Measurements from ENCODE around the gene FGFBP3. TPM values are rescaled to one million over a fixed set of nuclear protein-coding genes. Genes with fewer than 3 reads are reported as not detected.

The FGFBP3 gene
- total RNA-seq, 1 experiment from 2014 or later, result 1.2 TPM

GRCh38 chr10:91864099-91864498 lies 45.2 kb downstream of the FGFBP3 start:
- RAD21 ChIA-PET (ENCODE audit: low non-redundant PET in 1 of 2, low total read pairs in 2 of 2, uncharacterized antibody in 2 of 2, unreplicated experiment in 2 of 2), result no interaction called here
- Histone ChIP-seq H3K9ac (ENCODE audit: low read length) (no peak overlapping the region), H3K9me3 (ENCODE audit: control insufficient read depth in 1 of 2, insufficient read depth in 1 of 2, low read depth in 1 of 2, low read length in 2 of 2) (no peaks in the 10 kb centered on the region), H3K4me3 (replicated peaks in 1 of 2; ENCODE audit: low read depth in 1 of 2, low read length in 2 of 2) (no peak overlapping the region), H3K36me3 (ENCODE audit: control insufficient read depth in 1 of 2, insufficient read depth in 2 of 2, low read length in 2 of 2) (peaks cover 4 to 19% of the 10 kb centered on the region in 2 experiments; a peak in 3 of 4 replicates), H3K4me1 (ENCODE audit: control insufficient read depth in 1 of 2, insufficient read depth in 2 of 2, low read length in 2 of 2) (no peaks in the 10 kb centered on the region), H3K4me2 (ENCODE audit: low read length) (no peak overlapping the region), H3K27ac (ENCODE audit: low read depth, low read length) (no peak overlapping the region), H2AFZ (ENCODE audit: low read depth, low read length, poor library complexity, severe bottlenecking) (no peak overlapping the region), H3K9me2 (ENCODE audit: insufficient read depth) (no peaks in the 10 kb centered on the region), H3K27me3 (ENCODE audit: insufficient read depth, low read length) (no peaks in the 10 kb centered on the region), H4K20me1 (ENCODE audit: insufficient read depth) (no peaks in the 10 kb centered on the region; the same call in 1 of the 2 replicates), H3K79me2 (ENCODE audit: insufficient read depth, low read length) (no peaks in the 10 kb centered on the region)
- DNase-seq (ENCODE audit: low read depth, low spot score), result no peak
- CTCF ChIA-PET, result interaction anchor here (0.6 kb wide), 1 partner anchor 49 kb away, joined by 3 read pairs; no protein-coding TSS in a partner anchor
- intact Hi-C loops (cut with micrococcal nuclease), result no loop called here
- BruUV-seq (replicated peaks), result no TSS peak
- no peak for ATAC-seq
- POLR2A ChIA-PET, result no interaction called here
- TF ChIP-seq, protein P1, sequence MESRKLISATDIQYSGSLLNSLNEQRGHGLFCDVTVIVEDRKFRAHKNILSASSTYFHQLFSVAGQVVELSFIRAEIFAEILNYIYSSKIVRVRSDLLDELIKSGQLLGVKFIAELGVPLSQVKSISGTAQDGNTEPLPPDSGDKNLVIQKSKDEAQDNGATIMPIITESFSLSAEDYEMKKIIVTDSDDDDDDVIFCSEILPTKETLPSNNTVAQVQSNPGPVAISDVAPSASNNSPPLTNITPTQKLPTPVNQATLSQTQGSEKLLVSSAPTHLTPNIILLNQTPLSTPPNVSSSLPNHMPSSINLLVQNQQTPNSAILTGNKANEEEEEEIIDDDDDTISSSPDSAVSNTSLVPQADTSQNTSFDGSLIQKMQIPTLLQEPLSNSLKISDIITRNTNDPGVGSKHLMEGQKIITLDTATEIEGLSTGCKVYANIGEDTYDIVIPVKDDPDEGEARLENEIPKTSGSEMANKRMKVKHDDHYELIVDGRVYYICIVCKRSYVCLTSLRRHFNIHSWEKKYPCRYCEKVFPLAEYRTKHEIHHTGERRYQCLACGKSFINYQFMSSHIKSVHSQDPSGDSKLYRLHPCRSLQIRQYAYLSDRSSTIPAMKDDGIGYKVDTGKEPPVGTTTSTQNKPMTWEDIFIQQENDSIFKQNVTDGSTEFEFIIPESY (IDR thresholded peaks at IDR 0.05; ENCODE audit: extremely low read depth, insufficient replicate concordance, low read length), result no peak
- TF ChIP-seq ZFX (IDR thresholded peaks at IDR 0.05), result no peak

DNA sequence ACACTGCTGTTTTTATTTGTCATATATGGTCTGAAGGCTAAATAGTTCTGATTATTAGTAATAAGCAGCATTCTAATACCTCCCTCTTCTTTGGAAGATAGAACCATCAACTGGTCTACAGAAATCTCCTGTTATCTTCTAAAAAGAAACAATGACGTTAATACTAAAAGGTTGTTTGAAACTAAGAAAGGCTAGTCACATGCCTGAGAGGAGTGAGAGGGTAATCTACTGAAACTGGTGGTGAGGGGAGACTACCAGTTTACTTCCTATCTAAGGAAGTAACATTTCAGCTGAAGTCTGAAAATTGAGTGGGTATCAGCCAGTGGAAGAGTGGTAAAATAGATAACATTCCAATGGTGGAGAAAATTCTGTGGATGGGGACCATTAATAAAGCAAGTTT lies 48.4 kb downstream of the FGFBP3 start:
- intact Hi-C loops (cut with micrococcal nuclease), result no loop called here
- Histone ChIP-seq H3K9me2 (ENCODE audit: insufficient read depth) (no peaks in the 10 kb centered on the region), H3K4me2 (ENCODE audit: low read length) (no peak overlapping the region), H3K4me3 (replicated peaks in 1 of 2; ENCODE audit: low read depth in 1 of 2, low read length in 2 of 2) (no peak overlapping the region), H2AFZ (ENCODE audit: low read depth, low read length, poor library complexity, severe bottlenecking) (no peak overlapping the region), H4K20me1 (ENCODE audit: insufficient read depth) (no peaks in the 10 kb centered on the region), H3K9me3 (ENCODE audit: control insufficient read depth in 1 of 2, insufficient read depth in 1 of 2, low read depth in 1 of 2, low read length in 2 of 2) (no peaks in the 10 kb centered on the region), H3K27me3 (ENCODE audit: insufficient read depth, low read length) (no peaks in the 10 kb centered on the region), H3K27ac (ENCODE audit: low read depth, low read length) (no peak overlapping the region), H3K9ac (ENCODE audit: low read length) (no peak overlapping the region), H3K4me1 (ENCODE audit: control insufficient read depth in 1 of 2, insufficient read depth in 2 of 2, low read length in 2 of 2) (no peaks in the 10 kb centered on the region), H3K79me2 (ENCODE audit: insufficient read depth, low read length) (no peaks in the 10 kb centered on the region), H3K36me3 (ENCODE audit: control insufficient read depth in 1 of 2, insufficient read depth in 2 of 2, low read length in 2 of 2) (peaks cover 10 to 33% of the 10 kb centered on the region in 2 experiments; a peak in 3 of 4 replicates)
- no TSS peak for BruUV-seq (replicated peaks)
- no peak for ATAC-seq
- TF ChIP-seq FOSL1 (IDR thresholded peaks at IDR 0.05; ENCODE audit: low read depth) (no peak), CEBPB (IDR thresholded peaks at IDR 0.05; ENCODE audit: low read depth) (no peak), EZH2phosphoT487 (IDR thresholded peaks at IDR 0.05; ENCODE audit: borderline replicate concordance) (no peak)
- ChIA-PET POLR2A (no interaction called here), RAD21 (ENCODE audit: low non-redundant PET in 1 of 2, low total read pairs in 2 of 2, uncharacterized antibody in 2 of 2, unreplicated experiment in 2 of 2) (no interaction called here), CTCF (no interaction called here)
- no peak for DNase-seq (ENCODE audit: low read depth, low spot score)

Data from HCT116 (cell line).